B cell (primary cell): Measurements from ENCODE around the gene FKRP. TPM values are rescaled to one million over a fixed set of nuclear protein-coding genes. Genes with fewer than 3 reads are reported as not detected.

Experiments
- ATAC-seq: fragments of 200-7000 bp; cut with Tn5 transposase; one replicate; pipeline ENCODE4 v1.10.0; 2021; ENCODE audit warnings: low read depth, mild to moderate bottlenecking, moderate number of reproducible peaks, moderate library complexity
- CTCF ChIA-PET: fragments of 350-600 bp; sonication (Branson Sonifier 250); formaldehyde crosslinking; loops from one replicate; lab custom pipeline; 2021; ENCODE audit warnings: antibody characterized with exemption, inconsistent platforms; lab: Charles Lee
- POLR2A ChIA-PET: fragments of 350-600 bp; sonication (Branson Sonifier 250); formaldehyde crosslinking; loops from one replicate; lab custom pipeline; 2021; ENCODE audit warnings: antibody characterized with exemption; lab: Charles Lee
- DNase-seq: peaks from one replicate; pipeline ENCODE4 v3.0.0; 2013
- H2AFZ ChIP-seq: 2 replicates; pipeline ENCODE4 v1.6.1; 2012; ENCODE audit warnings: mild to moderate bottlenecking, low read depth, low read length; ENCODE audit not compliant: insufficient read depth, poor library complexity, severe bottlenecking
- H3K27ac ChIP-seq, 2 donors: 1 replicate in 1 of 2; 2 replicates in 1 of 2; pipeline ENCODE4 v1.5.1; 2012 to 2013; ENCODE audit warnings: low read length in 2 of 2, mild to moderate bottlenecking in 2 of 2, moderate library complexity in 1 of 2
- H3K27me3 ChIP-seq, 4 experiments: fragments of 200-600 bp in 1 of 4; sonication (generic) in 1 of 4; replicated peaks in 1 of 4; 1 replicate in 2 of 4; 2 replicates in 2 of 4; pipeline versions ENCODE4 v1.6.1 to v1.7.0; 2013 to 2016; ENCODE audit warnings: low read length in 3 of 4, mild to moderate bottlenecking in 2 of 4, mixed read lengths in 1 of 4, moderate library complexity in 1 of 4; ENCODE audit not compliant: insufficient read depth in 4 of 4, control insufficient read depth in 3 of 4; ENCODE audit errors: control extremely low read depth in 1 of 4
- H3K36me3 ChIP-seq, 2 experiments: replicated peaks in 1 of 2; 1 replicate in 1 of 2; 2 replicates in 1 of 2; pipeline versions ENCODE4 v1.6.1 to v1.7.1; 2013; ENCODE audit warnings: low read length in 1 of 2; ENCODE audit not compliant: insufficient read depth in 2 of 2, control insufficient read depth in 1 of 2; ENCODE audit errors: control extremely low read depth in 1 of 2, extremely low read depth in 1 of 2
- H3K4me1 ChIP-seq, 2 donors: fragments of 200-600 bp in 1 of 2; sonication (generic) in 1 of 2; 1 replicate in 1 of 2; 2 replicates in 1 of 2; pipeline versions ENCODE4 v1.5.1 to v1.6.1; 2013 to 2017; ENCODE audit warnings: low read length in 2 of 2; ENCODE audit not compliant: control insufficient read depth in 2 of 2, insufficient read depth in 2 of 2
- H3K4me2 ChIP-seq: replicated peaks from 2 replicates; pipeline ENCODE3; 2012; ENCODE audit warnings: mild to moderate bottlenecking, low read depth, low read length; ENCODE audit not compliant: poor library complexity, severe bottlenecking
- H3K4me3 ChIP-seq, 5 experiments: fragments of 200-600 bp in 1 of 5; sonication (generic) in 1 of 5; 1 replicate in 3 of 5; 2 replicates in 2 of 5; pipeline versions ENCODE4 v1.5.1 to v1.7.0; 2011 to 2016; ENCODE audit warnings: low read length in 4 of 5, mild to moderate bottlenecking in 4 of 5, low read depth in 2 of 5, control low read depth in 1 of 5, moderate library complexity in 1 of 5; ENCODE audit not compliant: insufficient read depth in 1 of 5; ENCODE audit errors: control extremely low read depth in 1 of 5, extremely low read depth in 1 of 5
- H3K79me2 ChIP-seq: fragments of 200-600 bp; sonication (generic); one replicate; pipeline ENCODE4 v1.6.0; 2016; ENCODE audit warnings: low read length; ENCODE audit not compliant: control insufficient read depth, insufficient read depth
- H3K9ac ChIP-seq: fragments of 200-600 bp; sonication (generic); 2 replicates; pipeline ENCODE4 v1.6.1; 2017; ENCODE audit warnings: mild to moderate bottlenecking, low read length, moderate library complexity
- H3K9me3 ChIP-seq, 3 donors: one replicate each; pipeline versions ENCODE4 v1.6.1 to v1.7.1; 2013; ENCODE audit warnings: low read length in 2 of 3; ENCODE audit not compliant: control insufficient read depth in 2 of 3, insufficient read depth in 1 of 3; ENCODE audit errors: control extremely low read depth in 1 of 3
- H4K20me1 ChIP-seq: 2 replicates; pipeline ENCODE4 v1.6.0; 2012; ENCODE audit warnings: mild to moderate bottlenecking, low read length; ENCODE audit not compliant: insufficient read depth, control insufficient read depth, poor library complexity, severe bottlenecking
- H3K27ac Mint-ChIP-seq: one replicate; pipeline ENCODE4 v1.8.0; 2021; ENCODE audit warnings: mixed read lengths
- H3K27me3 Mint-ChIP-seq: one replicate; pipeline ENCODE4 v1.8.0; 2021; ENCODE audit warnings: mixed read lengths
- H3K4me1 Mint-ChIP-seq: one replicate; pipeline ENCODE4 v1.8.0; 2021; ENCODE audit warnings: mixed read lengths
- H3K4me3 Mint-ChIP-seq: one replicate; pipeline ENCODE4 v1.8.0; 2021; ENCODE audit warnings: mixed read lengths
- H3K9me3 Mint-ChIP-seq: one replicate; pipeline ENCODE4 v1.8.0; 2022; ENCODE audit warnings: mixed read lengths; ENCODE audit not compliant: insufficient read depth
- EZH2 ChIP-seq: IDR thresholded peaks from 2 replicates; pipeline ENCODE4 v1.6.1; 2012; ENCODE audit warnings: borderline replicate concordance, low read depth, mild to moderate bottlenecking, moderate library complexity, low read length; ENCODE audit not compliant: insufficient read depth, poor library complexity, severe bottlenecking
- WGBS: methylation state at CpG from one replicate; pipeline ENCODE4 v1.1.5; 2013; ENCODE audit warnings: missing lambda C conversion rate; ENCODE audit not compliant: insufficient coverage; 5-methylcytosine and 5-hydroxymethylcytosine counted together
- intact Hi-C: fragments of 100-400 bp; cut with micrococcal nuclease; formaldehyde crosslinking; loops from one replicate; pipeline ENCODE4 v1.10.0; 2022
- polyA plus RNA-seq: library from polyadenylated mRNA; depleted of rRNA; stranded (reverse); fragments of >200 nt; gene quantifications from 2 replicates; pipeline ENCODE4 v1.2.3, GENCODE V29; 2012
- total RNA-seq, 2 donors: library from RNA; stranded (reverse); fragments of 120-200 nt in 1 of 2; gene quantifications; 1 replicate in 1 of 2; 2 replicates in 1 of 2; pipeline versions ENCODE4 v1.2.3 to v1.2.4, GENCODE V29; 2013 to 2022
- TF ChIP-seq, protein P1 (sequence below): fragments of 200-600 bp; IDR thresholded peaks from one replicate; pipeline ENCODE4 v1.8.0; 2022; ENCODE audit warnings: antibody characterized with exemption, mild to moderate bottlenecking

FKRP gene
- total and polyA plus RNA-seq, 2 donors (not counting 1 experiment from before 2014, with no cell fraction given), result 30.2 to 38.8 TPM

DNA sequence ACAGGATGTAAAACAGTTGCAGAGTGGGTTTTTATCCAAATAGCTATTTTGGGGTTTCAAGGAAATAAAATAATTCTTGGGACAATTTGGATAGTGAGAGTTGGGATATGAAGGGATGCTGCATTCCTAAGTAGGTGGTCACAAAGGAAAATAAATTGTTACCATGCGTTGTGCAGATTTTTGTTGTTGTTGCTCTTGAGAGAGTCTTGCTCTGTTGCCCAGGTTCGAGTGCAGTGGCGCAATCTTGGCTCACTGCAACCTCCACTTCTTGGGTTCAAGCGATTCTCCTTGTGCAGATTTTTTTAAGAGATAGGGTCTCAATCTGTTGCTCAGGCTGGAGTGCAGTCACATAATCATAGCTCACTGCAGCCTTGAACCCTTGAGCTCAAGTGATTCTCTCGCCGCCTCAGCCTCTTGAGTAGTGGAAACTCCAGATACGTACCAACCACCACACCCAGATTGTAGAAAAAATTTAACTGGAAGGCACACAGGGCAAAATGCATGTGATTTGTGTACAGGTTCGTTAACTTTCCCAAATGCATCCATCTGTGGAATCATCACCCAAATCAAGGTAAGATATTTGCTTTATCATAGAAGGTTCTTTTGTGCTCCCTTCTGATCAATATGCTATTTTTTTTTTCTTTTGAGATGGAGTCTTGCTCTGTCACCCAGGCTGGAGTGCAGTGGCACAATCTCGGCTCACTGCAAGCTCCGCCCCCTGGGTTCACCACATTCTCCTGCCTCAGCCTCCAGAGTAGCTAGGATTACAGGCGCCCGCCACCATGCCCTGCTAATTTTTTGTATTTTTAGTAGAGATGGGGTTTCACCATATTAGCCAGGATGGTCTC is 26.5 kb downstream of the FKRP start:
- Mint-ChIP-seq H3K4me1 (no peaks in the 10 kb centered on the region), H3K27me3 (no peaks in the 10 kb centered on the region), H3K27ac (no peak overlapping the region), H3K4me3 (no peak overlapping the region), H3K9me3 (no peaks in the 10 kb centered on the region)
- ATAC-seq, result no peak
- Histone ChIP-seq H3K9me3 (no peaks in the 10 kb centered on the region), H3K4me3 (no peak overlapping the region), H3K79me2 (no peaks in the 10 kb centered on the region), H3K27ac (no peak overlapping the region), H3K4me2 (no peak overlapping the region), H3K27me3 (no peaks in the 10 kb centered on the region), H4K20me1 (no peaks in the 10 kb centered on the region), H3K36me3 (peaks cover 0 to 26% of the 10 kb centered on the region in 2 experiments), H3K4me1 (no peaks in the 10 kb centered on the region), H2AFZ (no peak overlapping the region), H3K9ac (no peak overlapping the region)
- DNase-seq, result no peak
- TF ChIP-seq, protein P1, sequence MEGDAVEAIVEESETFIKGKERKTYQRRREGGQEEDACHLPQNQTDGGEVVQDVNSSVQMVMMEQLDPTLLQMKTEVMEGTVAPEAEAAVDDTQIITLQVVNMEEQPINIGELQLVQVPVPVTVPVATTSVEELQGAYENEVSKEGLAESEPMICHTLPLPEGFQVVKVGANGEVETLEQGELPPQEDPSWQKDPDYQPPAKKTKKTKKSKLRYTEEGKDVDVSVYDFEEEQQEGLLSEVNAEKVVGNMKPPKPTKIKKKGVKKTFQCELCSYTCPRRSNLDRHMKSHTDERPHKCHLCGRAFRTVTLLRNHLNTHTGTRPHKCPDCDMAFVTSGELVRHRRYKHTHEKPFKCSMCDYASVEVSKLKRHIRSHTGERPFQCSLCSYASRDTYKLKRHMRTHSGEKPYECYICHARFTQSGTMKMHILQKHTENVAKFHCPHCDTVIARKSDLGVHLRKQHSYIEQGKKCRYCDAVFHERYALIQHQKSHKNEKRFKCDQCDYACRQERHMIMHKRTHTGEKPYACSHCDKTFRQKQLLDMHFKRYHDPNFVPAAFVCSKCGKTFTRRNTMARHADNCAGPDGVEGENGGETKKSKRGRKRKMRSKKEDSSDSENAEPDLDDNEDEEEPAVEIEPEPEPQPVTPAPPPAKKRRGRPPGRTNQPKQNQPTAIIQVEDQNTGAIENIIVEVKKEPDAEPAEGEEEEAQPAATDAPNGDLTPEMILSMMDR, result no peak
- WGBS, result 98% methylated on average over 6 of the region's 12 CpGs
- intact Hi-C loops, result no loop called here
- POLR2A ChIA-PET, result no interaction called here
- CTCF ChIA-PET, result interaction anchor here (1.8 kb wide), 1 partner anchor 68 kb away, joined by 6 read pairs; no protein-coding TSS in a partner anchor

DNA sequence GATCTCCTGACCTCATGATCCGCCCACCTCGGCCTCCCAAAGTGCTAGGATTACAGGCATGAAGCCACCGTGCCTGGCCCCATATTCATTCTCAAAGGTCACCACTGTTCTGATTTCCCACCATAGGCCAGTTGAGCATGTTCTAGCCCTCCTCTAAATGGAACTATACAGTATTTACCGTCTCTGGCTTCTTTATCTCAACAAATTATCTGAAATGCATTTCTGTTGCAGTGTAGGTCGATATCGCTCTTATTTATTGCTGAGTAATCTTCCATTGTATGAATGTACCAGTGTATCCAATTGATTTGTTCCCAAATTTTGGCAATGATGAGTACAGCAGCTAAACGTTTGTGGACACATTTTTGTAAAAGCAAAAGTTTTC is 27.2 kb downstream of the FKRP start:
- no peak overlapping the region for H2AFZ ChIP-seq
- POLR2A ChIA-PET, result no interaction called here
- ATAC-seq (no peak), DNase-seq (no peak)
- no peak overlapping the region for H3K4me3 Mint-ChIP-seq
- no peak overlapping the region for H3K9ac ChIP-seq
- H3K9me3 Mint-ChIP-seq, result no peaks in the 10 kb centered on the region
- H3K4me2 ChIP-seq, result no peak overlapping the region
- no peaks in the 10 kb centered on the region for H3K79me2 ChIP-seq
- 86% methylated on average over 4 of the region's 7 CpGs for WGBS
- no peaks in the 10 kb centered on the region for H3K4me1 Mint-ChIP-seq
- no peaks in the 10 kb centered on the region for H3K9me3 ChIP-seq
- H3K27me3 Mint-ChIP-seq, result no peaks in the 10 kb centered on the region
- no peaks in the 10 kb centered on the region for H4K20me1 ChIP-seq
- intact Hi-C loops, result no loop called here
- no peak overlapping the region for H3K27ac ChIP-seq
- H3K27me3 ChIP-seq, result no peaks in the 10 kb centered on the region
- no peak overlapping the region for H3K4me3 ChIP-seq
- TF ChIP-seq EZH2, result no peak
- CTCF ChIA-PET, result interaction anchor here (1.8 kb wide), 1 partner anchor 67 kb away, joined by 6 read pairs; no protein-coding TSS in a partner anchor
- H3K4me1 ChIP-seq, result no peaks in the 10 kb centered on the region
- no peak overlapping the region for H3K27ac Mint-ChIP-seq
- H3K36me3 ChIP-seq, result peaks cover 0 to 30% of the 10 kb centered on the region in 2 experiments
